Measurements from ENCODE around the gene PUS7L. TPM values are rescaled to one million over a fixed set of nuclear protein-coding genes. Genes with fewer than 3 reads are reported as not detected.

PUS7L gene
- polyA plus RNA-seq, 1 of the 3 experiments (the other 2 are of a cell fraction), result 1.8 TPM

DNA sequence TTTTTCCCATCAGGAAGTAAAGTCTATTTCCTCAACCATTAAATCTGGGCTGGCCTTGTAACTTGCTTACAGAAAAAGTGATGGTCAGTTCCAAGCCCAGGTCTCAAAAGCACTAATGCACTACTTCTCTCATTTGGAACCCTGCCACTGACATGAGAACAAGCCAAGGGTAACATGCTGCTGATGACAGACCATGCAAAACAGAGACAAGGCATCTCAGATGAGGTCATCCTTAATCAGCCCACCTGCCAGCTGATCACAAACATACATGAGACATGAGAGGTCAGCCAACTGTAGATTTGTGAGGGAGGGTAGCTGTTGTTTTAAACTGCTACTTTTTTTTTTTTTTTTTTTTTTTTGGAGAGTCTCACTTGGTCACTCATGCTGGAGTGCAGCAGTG, 31.4 kb upstream of the PUS7L start:
- H3K79me2 ChIP-seq (ENCODE audit: insufficient read depth), result no peaks in the 10 kb centered on the region
- no peak overlapping the region for H2AFZ ChIP-seq (ENCODE audit: low read depth)
- no peaks in the 10 kb centered on the region for H3K27me3 ChIP-seq (ENCODE audit: insufficient read depth)
- TF ChIP-seq FOXM1 (IDR thresholded peaks at IDR 0.05; ENCODE audit: low read depth) (no peak), NFIC (IDR thresholded peaks at IDR 0.05; ENCODE audit: borderline replicate concordance) (no peak), TCF12 (IDR thresholded peaks at IDR 0.05) (peak; percentile 13; the same call in 1 of the 2 replicates)
- TF ChIP-seq, protein P1, sequence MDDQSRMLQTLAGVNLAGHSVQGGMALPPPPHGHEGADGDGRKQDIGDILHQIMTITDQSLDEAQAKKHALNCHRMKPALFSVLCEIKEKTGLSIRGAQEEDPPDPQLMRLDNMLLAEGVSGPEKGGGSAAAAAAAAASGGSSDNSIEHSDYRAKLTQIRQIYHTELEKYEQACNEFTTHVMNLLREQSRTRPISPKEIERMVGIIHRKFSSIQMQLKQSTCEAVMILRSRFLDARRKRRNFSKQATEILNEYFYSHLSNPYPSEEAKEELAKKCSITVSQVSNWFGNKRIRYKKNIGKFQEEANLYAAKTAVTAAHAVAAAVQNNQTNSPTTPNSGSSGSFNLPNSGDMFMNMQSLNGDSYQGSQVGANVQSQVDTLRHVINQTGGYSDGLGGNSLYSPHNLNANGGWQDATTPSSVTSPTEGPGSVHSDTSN (IDR thresholded peaks at IDR 0.05), result no peak; the same call in 1 of the 2 replicates
- no peaks in the 10 kb centered on the region for H4K20me1 ChIP-seq (ENCODE audit: insufficient read depth)
- peak; percentile 19 for DNase-seq
- no peak overlapping the region for H3K4me2 ChIP-seq
- no peaks in the 10 kb centered on the region for H3K9me3 ChIP-seq
- no peak overlapping the region for H3K27ac ChIP-seq (ENCODE audit: low read depth in 2 of 2, low read length in 1 of 2)
- POLR2A ChIA-PET, result interaction anchor here (1.1 kb wide), 1 partner anchor 16 kb away, joined by 3 read pairs; the partner anchor contains the start of gene TWF1
- H3K4me3 ChIP-seq (ENCODE audit: low read depth in 2 of 2, low read length in 1 of 2), result no peak overlapping the region
- peaks cover 8% of the 10 kb centered on the region for H3F3A ChIP-seq (replicated peaks; ENCODE audit: insufficient read depth)
- peaks cover 3 to 16% of the 10 kb centered on the region in 2 experiments for H3K36me3 ChIP-seq (replicated peaks in 1 of 2; ENCODE audit: control insufficient read depth in 1 of 2, insufficient read depth in 2 of 2, low read length in 1 of 2)
- no peaks in the 10 kb centered on the region; a peak in 1 of 4 replicates for H3K4me1 ChIP-seq (ENCODE audit: control insufficient read depth in 1 of 2, insufficient read depth in 2 of 2, low read depth in 1 of 2, low read length in 1 of 2)
- H3K9me2 ChIP-seq, result no peaks in the 10 kb centered on the region
- CTCF ChIA-PET, result interaction anchor here (0.9 kb wide), 1 partner anchor 93 kb away, joined by 3 read pairs; no protein-coding TSS in a partner anchor
- H3K9ac ChIP-seq, result no peak overlapping the region

DNA sequence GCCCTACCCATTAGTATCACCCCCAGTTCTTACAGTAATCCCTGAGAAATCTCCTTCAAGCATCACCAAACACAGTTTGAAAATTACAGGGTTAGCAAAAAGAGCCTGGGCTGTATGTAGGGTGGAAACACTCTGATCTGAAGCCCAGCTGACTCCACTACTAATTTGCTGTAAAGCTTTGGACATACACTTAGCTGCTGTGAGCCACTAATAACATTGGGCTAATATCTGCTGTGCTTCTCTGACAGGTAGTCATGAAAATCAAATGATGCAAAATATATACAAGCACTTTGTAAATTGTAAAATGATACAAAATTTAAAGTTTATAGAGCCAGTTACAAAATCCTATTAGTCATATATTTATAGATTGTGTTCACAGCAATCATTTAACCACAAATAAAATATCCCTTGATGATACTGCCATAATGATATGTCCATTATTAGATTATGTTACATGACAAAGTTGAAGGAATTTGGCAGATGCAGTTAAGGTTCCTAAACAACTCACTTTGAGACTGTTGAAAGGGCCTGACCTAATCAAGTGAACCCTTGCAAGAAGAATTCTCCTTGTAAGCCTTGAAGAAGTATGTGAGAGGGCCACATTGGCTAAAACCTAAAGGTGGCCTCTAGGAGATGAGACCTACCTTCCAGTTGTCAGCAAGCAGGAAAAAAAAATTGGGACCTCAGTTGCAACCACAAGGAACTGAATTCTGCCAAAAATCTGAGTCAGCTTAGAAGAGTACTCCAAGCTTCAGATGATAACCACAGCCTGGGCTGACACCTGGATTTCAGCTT, 28.5 kb upstream of the PUS7L start:
- Histone ChIP-seq H4K20me1 (ENCODE audit: insufficient read depth) (no peaks in the 10 kb centered on the region), H3K36me3 (replicated peaks in 1 of 2; ENCODE audit: control insufficient read depth in 1 of 2, insufficient read depth in 2 of 2, low read length in 1 of 2) (peaks cover 14 to 27% of the 10 kb centered on the region in 2 experiments), H3K9ac (no peak overlapping the region), H3K4me3 (ENCODE audit: low read depth in 2 of 2, low read length in 1 of 2) (no peak overlapping the region), H3K9me3 (no peaks in the 10 kb centered on the region), H3K27me3 (ENCODE audit: insufficient read depth) (no peaks in the 10 kb centered on the region), H3K27ac (ENCODE audit: low read depth in 2 of 2, low read length in 1 of 2) (no peak overlapping the region), H2AFZ (ENCODE audit: low read depth) (no peak overlapping the region), H3K79me2 (ENCODE audit: insufficient read depth) (no peaks in the 10 kb centered on the region), H3F3A (replicated peaks; ENCODE audit: insufficient read depth) (peaks cover 3% of the 10 kb centered on the region), H3K4me2 (no peak overlapping the region), H3K4me1 (ENCODE audit: control insufficient read depth in 1 of 2, insufficient read depth in 2 of 2, low read depth in 1 of 2, low read length in 1 of 2) (no peaks in the 10 kb centered on the region; a peak in 1 of 4 replicates), H3K9me2 (no peaks in the 10 kb centered on the region)
- no peak for DNase-seq
- POLR2A ChIA-PET, result no interaction called here
- TF ChIP-seq FOSL2 (IDR thresholded peaks at IDR 0.05; ENCODE audit: borderline replicate concordance, low read depth) (no peak), FOXJ3 (CRISPR knock-in tag; IDR thresholded peaks at IDR 0.05) (no peak), MXI1 (IDR thresholded peaks at IDR 0.05; ENCODE audit: low read depth, low read length) (no peak), GABPA (IDR thresholded peaks at IDR 0.05; ENCODE audit: low read depth) (no peak), SMC3 (IDR thresholded peaks at IDR 0.05; ENCODE audit: low read depth, low read length) (no peak), GATA2 (CRISPR knock-in tag; IDR thresholded peaks at IDR 0.05) (no peak), POLR2AphosphoS5 (IDR thresholded peaks at IDR 0.05; ENCODE audit: low read depth, low read length) (no peak)
- TF ChIP-seq, protein P2, sequence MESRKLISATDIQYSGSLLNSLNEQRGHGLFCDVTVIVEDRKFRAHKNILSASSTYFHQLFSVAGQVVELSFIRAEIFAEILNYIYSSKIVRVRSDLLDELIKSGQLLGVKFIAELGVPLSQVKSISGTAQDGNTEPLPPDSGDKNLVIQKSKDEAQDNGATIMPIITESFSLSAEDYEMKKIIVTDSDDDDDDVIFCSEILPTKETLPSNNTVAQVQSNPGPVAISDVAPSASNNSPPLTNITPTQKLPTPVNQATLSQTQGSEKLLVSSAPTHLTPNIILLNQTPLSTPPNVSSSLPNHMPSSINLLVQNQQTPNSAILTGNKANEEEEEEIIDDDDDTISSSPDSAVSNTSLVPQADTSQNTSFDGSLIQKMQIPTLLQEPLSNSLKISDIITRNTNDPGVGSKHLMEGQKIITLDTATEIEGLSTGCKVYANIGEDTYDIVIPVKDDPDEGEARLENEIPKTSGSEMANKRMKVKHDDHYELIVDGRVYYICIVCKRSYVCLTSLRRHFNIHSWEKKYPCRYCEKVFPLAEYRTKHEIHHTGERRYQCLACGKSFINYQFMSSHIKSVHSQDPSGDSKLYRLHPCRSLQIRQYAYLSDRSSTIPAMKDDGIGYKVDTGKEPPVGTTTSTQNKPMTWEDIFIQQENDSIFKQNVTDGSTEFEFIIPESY (IDR thresholded peaks at IDR 0.05; ENCODE audit: borderline replicate concordance, low read depth), result no peak
- CTCF ChIA-PET, result interaction anchor here (1.1 to 2.0 kb wide), 2 partner anchors 9 to 96 kb away, joined by 4 to 10 read pairs; no protein-coding TSS in a partner anchor
